Liver (tissue), 3 donors: Measurements from ENCODE around the gene NET1.

Experiments
- CTCF ChIP-seq: fragments of 150-350 bp; IDR thresholded peaks from 2 replicates; pipeline ENCODE4 v1.5.1; 2017; ENCODE audit warnings: improper control_type of control experiment, low read depth, low read length; ENCODE audit not compliant: missing input control
- MAX ChIP-seq: IDR thresholded peaks from 2 replicates; pipeline ENCODE4 v1.6.1; 2016; ENCODE audit warnings: antibody characterized with exemption
- SP1 ChIP-seq: IDR thresholded peaks from 2 replicates; pipeline ENCODE4 v1.6.1; 2018; ENCODE audit warnings: antibody characterized with exemption, mild to moderate bottlenecking
- donor health status: healthy.
- donor health status: healthy.

- TF ChIP-seq CTCF (no peak), MAX (no peak), SP1 (no peak)
Measured at GRCh38 chr10:5390607-5391205, 21.7 kb upstream of the NET1 start.
